AG04450 (cell line): Measurements from ENCODE around the gene LACTBL1. TPM values are rescaled to one million over a fixed set of nuclear protein-coding genes. Genes with fewer than 3 reads are reported as not detected.

Experiments used
- CTCF ChIA-PET: fragments of 300-600, 350-600 bp; formaldehyde crosslinking; extraction: SDS; loops from one replicate; lab custom pipeline; 2022; ENCODE audit warnings: antibody characterized with exemption, inconsistent platforms; lab: Charles Lee
- POLR2A ChIA-PET: fragments of 350-600 bp; formaldehyde crosslinking; extraction: SDS; loops from one replicate; lab custom pipeline; 2021; ENCODE audit warnings: antibody characterized with exemption, inconsistent platforms; lab: Yijun Ruan, JAX
- DNase-seq: peaks from one replicate; pipeline ENCODE4 v3.0.0-alpha.2; 2011; ENCODE audit warnings: low read depth, low spot score
- H3K27ac ChIP-seq: one replicate; pipeline ENCODE4 v1.5.1; 2012; ENCODE audit warnings: low read depth, low read length, control low read depth
- H3K27me3 ChIP-seq: one replicate; pipeline ENCODE4 v1.6.0; 2012; ENCODE audit warnings: low read length; ENCODE audit not compliant: control insufficient read depth, insufficient read depth
- H3K4me3 ChIP-seq: 2 replicates; pipeline ENCODE4 v1.5.1; 2011; ENCODE audit warnings: mild to moderate bottlenecking, low read depth, low read length, control low read depth
- H3K9me3 ChIP-seq: 2 replicates; pipeline ENCODE4 v1.5.1; 2012; ENCODE audit warnings: low read length; ENCODE audit not compliant: control insufficient read depth, insufficient read depth
- CTCF ChIP-seq: IDR thresholded peaks from 2 replicates; pipeline ENCODE4 v1.5.1; 2011; ENCODE audit warnings: low read depth, low read length, control low read depth, inconsistent platforms
- polyA plus RNA-seq: library from polyadenylated mRNA; depleted of rRNA; stranded (reverse); fragments of >200 nt; gene quantifications from 2 replicates; pipeline ENCODE4 v1.2.3, GENCODE V29; 2011

Gene LACTBL1
- polyA plus RNA-seq, 1 experiment, result not detected

DNA sequence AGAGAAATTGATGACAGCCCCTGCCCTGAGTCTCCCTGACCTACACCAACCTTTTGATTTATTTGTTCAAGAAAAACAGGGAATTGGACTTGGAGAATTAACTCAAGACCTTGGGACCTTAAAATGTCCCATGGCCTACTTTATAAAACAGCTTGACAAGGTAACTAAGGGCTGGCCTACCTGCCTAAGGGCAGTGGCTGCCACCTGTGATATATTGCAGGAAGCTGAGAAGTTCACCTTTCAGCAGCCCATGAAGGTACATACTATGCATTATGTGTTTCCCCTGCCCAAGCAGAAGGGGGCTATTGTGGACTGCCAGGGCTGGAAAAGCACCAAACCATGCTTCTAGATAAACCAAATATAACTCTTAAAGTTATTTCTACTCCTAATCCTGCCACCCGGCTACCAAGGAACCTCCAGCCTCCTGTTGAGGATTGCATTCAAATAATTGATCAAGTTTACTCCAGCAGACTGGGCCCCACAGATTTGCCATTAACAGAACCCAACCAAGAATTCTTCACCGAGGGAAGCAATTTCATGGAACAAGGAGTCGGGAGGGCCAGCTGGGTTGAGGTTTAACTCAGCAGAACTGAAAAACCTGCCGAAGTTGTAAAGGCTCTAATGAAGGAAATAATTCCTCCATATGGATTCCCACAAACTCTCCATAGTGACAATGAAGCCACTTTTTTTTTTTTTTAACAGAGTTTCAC, 28.2 kb downstream of the LACTBL1 start:
- ChIA-PET CTCF (interaction anchor here (1.1 kb wide), 1 partner anchor 16 kb away, joined by 3 read pairs; no protein-coding TSS in a partner anchor), POLR2A (no interaction called here)
- Histone ChIP-seq H3K4me3 (no peak overlapping the region), H3K27ac (no peak overlapping the region), H3K9me3 (peaks cover 6% of the 10 kb centered on the region; the same call in 1 of the 2 replicates), H3K27me3 (peaks cover 33% of the 10 kb centered on the region)
- DNase-seq, result no peak
- no peak for TF ChIP-seq CTCF

DNA sequence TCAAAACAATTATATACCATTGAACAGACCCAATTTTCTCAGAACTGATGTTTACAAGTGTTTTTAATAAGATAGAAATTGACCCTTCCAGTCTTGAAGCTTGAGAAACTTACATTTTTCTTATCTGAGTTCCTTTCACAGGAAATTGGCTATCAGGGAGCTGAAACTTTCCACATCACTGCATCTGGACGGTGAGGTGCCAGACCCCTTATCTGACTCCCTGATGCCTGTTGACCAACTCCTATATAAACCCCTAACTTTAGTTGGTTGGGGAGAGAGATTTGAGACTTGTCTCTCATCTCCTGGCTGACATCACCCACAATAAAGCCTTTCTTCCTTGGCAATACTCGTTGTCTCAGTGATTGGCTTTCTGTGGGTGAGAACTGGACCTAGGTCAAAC, 31.4 kb downstream of the LACTBL1 start:
- H3K27me3 ChIP-seq, result peaks cover 19% of the 10 kb centered on the region
- no peak overlapping the region for H3K4me3 ChIP-seq
- TF ChIP-seq CTCF, result no peak
- CTCF ChIA-PET, result interaction anchor here (1.3 kb wide), 1 partner anchor 11 kb away, joined by 3 read pairs; no protein-coding TSS in a partner anchor
- no peak for DNase-seq
- H3K9me3 ChIP-seq, result peaks cover 6% of the 10 kb centered on the region; the same call in 1 of the 2 replicates
- H3K27ac ChIP-seq, result no peak overlapping the region
- POLR2A ChIA-PET, result no interaction called here

DNA sequence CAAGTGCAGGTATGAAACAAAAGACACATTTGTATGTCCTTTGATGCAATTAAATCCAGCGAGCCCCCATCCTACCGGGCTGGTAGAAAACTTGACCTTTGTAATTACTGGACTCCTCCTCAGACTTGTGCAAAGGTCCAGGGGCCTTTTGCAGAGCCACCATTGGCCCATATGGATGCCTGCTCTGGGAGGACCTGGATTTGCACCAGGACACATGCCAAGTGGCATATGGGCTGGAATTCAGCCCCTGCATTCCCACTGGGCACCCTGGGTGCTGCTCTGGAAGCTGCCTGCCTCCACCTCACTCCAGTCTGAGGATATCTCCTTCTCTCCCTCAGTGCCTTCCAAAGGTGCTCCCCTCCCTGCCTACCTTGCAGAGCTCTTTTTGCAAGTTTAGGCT, 36.0 kb downstream of the LACTBL1 start:
- ChIA-PET POLR2A (no interaction called here), CTCF (interaction anchor here (1.4 kb wide), 1 partner anchor 232 kb away, joined by 3 read pairs; no protein-coding TSS in a partner anchor)
- TF ChIP-seq CTCF, result no peak
- no peak overlapping the region for H3K27ac ChIP-seq
- no peak for DNase-seq
- no peak overlapping the region for H3K4me3 ChIP-seq
- peaks cover 11% of the 10 kb centered on the region for H3K27me3 ChIP-seq
- peaks cover 14% of the 10 kb centered on the region; the same call in 1 of the 2 replicates for H3K9me3 ChIP-seq

- DNase-seq, result no peak
- Histone ChIP-seq H3K9me3 (peaks cover 9% of the 10 kb centered on the region; the same call in 1 of the 2 replicates), H3K4me3 (no peak overlapping the region), H3K27ac (no peak overlapping the region), H3K27me3 (peaks cover 8% of the 10 kb centered on the region)
- CTCF ChIA-PET, result interaction anchor here (2.0 kb wide), 1 partner anchor 261 kb away, joined by 7 read pairs; no protein-coding TSS in a partner anchor
- no peak for TF ChIP-seq CTCF
- POLR2A ChIA-PET, result no interaction called here
These were observed 37.2 kb downstream of the LACTBL1 start for GRCh38 chr1:22935433-22935832.
